Lower leg skin (tissue), 4 donors: ENCODE measurements around the gene ATE1. TPM values are rescaled to one million over a fixed set of nuclear protein-coding genes. Genes with fewer than 3 reads are reported as not detected.
A peak's percentile ranks its signal among the peaks of the same experiment; 100 is the strongest.
"Not testable (repeated sequence)": the region's sequence is repeated elsewhere in the genome, so short reads cannot be mapped to it uniquely, and the experiment has no call there.

Source experiments
- DNase-seq, 2 donors: peaks; one replicate each; pipeline ENCODE4 v3.0.0-alpha.2; 2019; ENCODE audit warnings: low spot score in 2 of 2
- H3K4me3 ChIP-seq: fragments of 200-600 bp; sonication (generic); 2 replicates; pipeline ENCODE4 v1.5.1; 2017; ENCODE audit warnings: mild to moderate bottlenecking, low read depth; ENCODE audit not compliant: poor library complexity, severe bottlenecking
- CTCF ChIP-seq, 3 donors: fragments of 450-650 bp; IDR thresholded peaks; one replicate each; pipeline ENCODE4 v1.5.1; 2016; ENCODE audit warnings: antibody characterized with exemption in 3 of 3, mild to moderate bottlenecking in 3 of 3, moderate library complexity in 2 of 3
- POLR2A ChIP-seq, 2 donors: fragments of 450-650 bp; IDR thresholded peaks; one replicate each; pipeline ENCODE4 v1.6.1; 2016 to 2017; ENCODE audit warnings: antibody characterized with exemption in 2 of 2, mild to moderate bottlenecking in 1 of 2, moderate library complexity in 1 of 2
- WGBS, 2 donors: methylation state at CpG; one replicate each; pipeline ENCODE4 v1.1.5; 2018; 5-methylcytosine and 5-hydroxymethylcytosine counted together
- intact Hi-C: fragments of 100-400 bp; cut with DNase I; formaldehyde crosslinking; loops from one replicate; pipeline ENCODE4 v1.15.0; 2023; ENCODE audit warnings: low total_unique reads
- total RNA-seq, 4 donors: library from RNA; depleted of rRNA; stranded (reverse); fragments of >200 nt; gene quantifications; one replicate each; pipeline ENCODE4 v1.1.0, GENCODE V29; 2016

Gene ATE1
- total RNA-seq, 4 donors from 2014 or later = 11.5 to 22.2 (median 18.2) TPM

GRCh38 chr10:121936295-121936694, 8.5 kb upstream of the ATE1 start:
- DNase-seq = peak in 1 of 2 donors; percentile 23
- 93% methylated on average over 2 of the region's 2 CpGs for WGBS, 2 donors
- intact Hi-C loops = no loop called here
- H3K4me3 ChIP-seq = no peak overlapping the region
- TF ChIP-seq POLR2A (IDR thresholded peaks at IDR 0.05) = no peak
- TF ChIP-seq CTCF (IDR thresholded peaks at IDR 0.05) = no peak

GRCh38 chr10:121935702-121936101, 7.9 kb upstream of the ATE1 start:
- no peak for TF ChIP-seq CTCF (IDR thresholded peaks at IDR 0.05)
- no peak for TF ChIP-seq POLR2A (IDR thresholded peaks at IDR 0.05)
- intact Hi-C loops = no loop called here
- WGBS, 2 donors = 45 to 60% methylated on average over 7 of the region's 7 CpGs

DNA sequence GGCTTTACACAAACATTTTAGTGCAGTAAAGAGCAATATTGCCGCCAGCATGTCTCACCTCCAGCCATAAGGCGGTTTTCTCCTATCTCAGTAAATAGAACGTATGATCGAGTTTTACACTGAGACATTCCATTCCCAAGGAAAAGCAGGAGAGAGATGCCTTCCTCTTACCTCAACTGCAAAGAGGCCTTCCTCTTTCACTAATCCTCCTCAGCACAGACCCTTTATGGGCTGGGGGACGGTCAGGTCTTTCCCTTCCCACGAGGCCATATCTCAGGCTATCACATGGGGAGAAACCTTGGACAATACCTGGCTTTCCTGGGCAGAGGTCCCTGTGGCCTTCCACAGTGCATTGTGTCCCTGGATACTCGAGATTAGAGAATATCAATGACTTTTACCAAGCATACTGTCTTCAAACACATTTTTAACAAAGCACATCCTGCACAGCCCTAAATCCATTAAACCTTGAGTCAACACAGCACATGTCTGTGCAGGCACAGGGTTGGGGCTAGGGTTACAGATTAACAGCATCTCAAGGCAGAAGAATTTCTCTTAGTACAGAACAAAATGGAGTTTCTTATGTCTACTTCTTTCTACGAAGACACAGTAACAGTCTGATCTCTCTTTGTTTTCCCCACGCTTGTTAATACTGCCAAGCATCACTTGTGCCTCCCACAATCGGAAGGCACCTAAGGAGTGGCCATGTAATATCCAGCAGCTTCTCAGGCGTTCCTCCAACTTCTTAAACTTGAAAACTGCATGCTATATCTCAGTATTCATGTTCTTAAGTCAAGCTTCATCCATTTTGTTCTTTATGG, 2.6 kb upstream of the ATE1 start:
- DNase-seq, intact Hi-C loops, H3K4me3 ChIP-seq: not testable (repeated sequence)
- 64 to 65% methylated on average over 11 of the region's 11 CpGs for WGBS, 2 donors

More at GRCh38 chr10:121935702-121936101, 7.9 kb upstream of the ATE1 start:
- peak in 1 of 2 donors; percentile 64 for DNase-seq
- no peak overlapping the region for H3K4me3 ChIP-seq

DNA sequence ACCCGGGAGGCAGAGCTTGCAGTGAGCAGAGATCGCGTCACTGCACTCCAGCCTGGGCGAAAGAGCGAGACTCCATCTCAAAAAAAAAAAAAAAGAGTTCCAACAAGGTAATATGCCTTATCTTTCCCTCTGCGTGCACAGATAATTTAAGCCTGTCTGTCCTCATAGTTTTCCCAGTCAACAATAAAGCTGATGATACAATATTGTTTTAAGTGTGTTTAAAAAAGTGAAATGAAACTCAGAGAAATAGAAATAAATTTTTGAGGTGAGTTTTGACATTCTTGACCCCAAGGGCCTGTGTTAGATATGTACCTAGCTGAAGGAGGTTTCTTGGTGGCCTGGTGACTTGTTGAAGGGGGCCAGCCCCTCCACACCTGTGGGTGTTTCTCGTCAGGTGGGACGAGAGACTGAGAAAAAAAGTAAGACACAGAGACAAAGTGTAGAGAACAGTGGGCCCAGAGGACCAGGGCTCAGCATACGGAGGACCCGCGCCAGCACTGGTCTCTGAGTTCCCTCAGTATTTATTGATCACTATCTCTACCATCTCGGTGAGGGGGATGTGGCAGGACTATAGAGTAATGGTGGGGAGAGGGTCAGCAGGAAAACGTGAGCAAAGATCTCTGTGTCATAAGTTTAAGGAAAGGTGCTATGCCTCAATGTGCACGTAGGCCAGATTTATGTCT, 1.9 kb upstream of the ATE1 start:
- H3K4me3 ChIP-seq, intact Hi-C loops: not testable (repeated sequence)
- WGBS, 2 donors = 84 to 85% methylated on average over 14 of the region's 14 CpGs
- DNase-seq = peak in 1 of 2 donors; percentile 49

GRCh38 chr10:121928528-121928884, 675 bp upstream of the ATE1 start:
- intact Hi-C loops = no loop called here
- H3K4me3 ChIP-seq = peak overlapping the region; percentile 96
- WGBS, 2 donors = 1 to 5% methylated on average over 15 to 19 of the region's 20 CpGs
- TF ChIP-seq POLR2A (IDR thresholded peaks at IDR 0.05) (no peak), CTCF (IDR thresholded peaks at IDR 0.05) (no peak)
- peak in 1 of 2 donors; percentile 31 for DNase-seq

DNA sequence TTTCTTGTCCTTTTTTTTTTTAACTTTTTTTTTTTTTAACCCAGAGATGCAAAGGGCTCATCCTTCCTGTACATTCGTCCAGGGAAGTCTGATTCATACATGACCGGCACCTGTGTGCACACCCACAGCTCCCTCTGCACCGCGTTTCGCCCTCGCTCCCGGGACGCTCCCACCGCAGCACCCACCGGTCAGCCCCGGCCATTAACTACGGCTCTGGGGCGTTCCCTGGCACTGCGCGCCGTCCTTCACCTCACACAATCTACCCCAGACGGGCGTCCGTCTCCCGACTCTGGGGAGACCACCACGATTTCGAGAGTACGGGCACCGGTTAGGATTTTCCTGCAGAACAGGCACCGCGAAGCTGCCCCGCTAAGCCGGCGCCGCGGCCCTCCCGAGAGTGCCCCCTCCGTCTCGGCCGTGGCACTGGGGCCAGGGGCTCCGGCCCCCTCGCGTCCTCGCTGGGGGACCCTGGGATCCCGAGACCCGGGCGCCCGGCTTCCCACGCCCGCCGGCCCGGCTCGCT, 452 bp downstream of the ATE1 start:
- peak overlapping the region; percentile 96 for H3K4me3 ChIP-seq
- no peak for TF ChIP-seq CTCF (IDR thresholded peaks at IDR 0.05)
- TF ChIP-seq POLR2A (IDR thresholded peaks at IDR 0.05) = no peak
- WGBS, 2 donors = 0% methylated on average over 24 to 46 of the region's 48 CpGs
- DNase-seq = peak; percentile 38 to 89
- intact Hi-C loops = no loop called here
